Left ventricle myocardium inferior (tissue), 1 donor: ENCODE results near the gene KRTAP13-2. TPM values are rescaled to one million over a fixed set of nuclear protein-coding genes. Genes with fewer than 3 reads are reported as not detected.
A peak's percentile ranks its signal among the peaks of the same experiment; 100 is the strongest.

Experiments
- DNase-seq: peaks from one replicate; pipeline ENCODE4 v3.0.0-alpha.2; 2020
- H3K27ac ChIP-seq: fragments of 200-600 bp; replicated peaks from 2 replicates; pipeline ENCODE4 v1.8.0; 2021
- H3K27me3 ChIP-seq: fragments of 200-600 bp; 2 replicates; pipeline ENCODE4 v1.8.0; 2021; ENCODE audit warnings: low read depth
- H3K36me3 ChIP-seq: fragments of 200-600 bp; 2 replicates; pipeline ENCODE4 v1.8.0; 2021
- H3K4me1 ChIP-seq: fragments of 200-600 bp; 2 replicates; pipeline ENCODE4 v1.8.0; 2021
- H3K4me3 ChIP-seq: fragments of 200-600 bp; 2 replicates; pipeline ENCODE4 v1.8.0; 2021; ENCODE audit warnings: mild to moderate bottlenecking, moderate library complexity
- H3K9me3 ChIP-seq: fragments of 200-600 bp; replicated peaks from 2 replicates; pipeline ENCODE4 v1.8.0; 2021
- CTCF ChIP-seq: fragments of 200-600 bp; IDR thresholded peaks from 2 replicates; pipeline ENCODE4 v1.8.0; 2021; ENCODE audit warnings: antibody characterized with exemption, mild to moderate bottlenecking, borderline replicate concordance
- intact Hi-C: fragments of 100-400 bp; cut with micrococcal nuclease; formaldehyde crosslinking; loops from one replicate; pipeline ENCODE4 v1.11.0; 2022
- long read RNA-seq: library from polyadenylated mRNA; unstranded; transcript quantifications from one replicate; pipeline ENCODE4 v2.0.0, GENCODE V29; 2021
- total RNA-seq: library from RNA; stranded (reverse); fragmentation: NEBNext Ultra II Directional; extraction: Animal tissue kit (Norgen Biotek cat#: 25700); gene quantifications from one replicate; pipeline ENCODE4 v1.2.1, GENCODE V29; 2021
- donor health status: DM: no; HTN: yes; CAD: no; lungs with severe emphysema.

KRTAP13-2 gene
- not detected for total RNA-seq
- long read RNA-seq, result 0 reads

GRCh38 chr21:30372139-30372770, at the start of gene KRTAP13-2:
KRTAP13-2 (minus strand) TSS chr21:30372271; CDS start chr21:30372213, 58 bp downstream.
- no peaks in the 10 kb centered on the region for H3K27me3 ChIP-seq
- intact Hi-C loops, result no loop called here
- no peak within 1 kb of the TSS for H3K4me3 ChIP-seq
- H3K4me1 ChIP-seq, result no peaks in the 10 kb centered on the region
- DNase-seq, result no peak
- TF ChIP-seq CTCF, result no peak
- no peak within 1 kb of the TSS for H3K27ac ChIP-seq
- peaks cover 10% of the 10 kb centered on the region for H3K9me3 ChIP-seq
- H3K36me3 ChIP-seq, result no peaks in the 10 kb centered on the region

GRCh38 chr21:30415993-30416392, 43.9 kb upstream of the KRTAP13-2 start:
- Histone ChIP-seq H3K27me3 (no peaks in the 10 kb centered on the region), H3K9me3 (peaks cover 5% of the 10 kb centered on the region), H3K36me3 (no peaks in the 10 kb centered on the region), H3K4me1 (no peaks in the 10 kb centered on the region), H3K4me3 (no peak overlapping the region), H3K27ac (no peak overlapping the region)
- intact Hi-C loops, result no loop called here
- no peak for TF ChIP-seq CTCF
- no peak for DNase-seq

GRCh38 chr21:30408782-30409494, 36.9 kb upstream of the KRTAP13-2 start:
- no peak overlapping the region for H3K27ac ChIP-seq
- no peaks in the 10 kb centered on the region for H3K4me1 ChIP-seq
- H3K27me3 ChIP-seq, result no peaks in the 10 kb centered on the region
- peak; percentile 47 for TF ChIP-seq CTCF
- no peak overlapping the region for H3K4me3 ChIP-seq
- peaks cover 17% of the 10 kb centered on the region for H3K9me3 ChIP-seq
- no peak for DNase-seq
- intact Hi-C loops, result no loop called here
- H3K36me3 ChIP-seq, result no peaks in the 10 kb centered on the region

GRCh38 chr21:30395731-30396130, 23.7 kb upstream of the KRTAP13-2 start, which contains the start of gene KRTAP13-1:
KRTAP13-1 (plus strand) TSS chr21:30396031; CDS start chr21:30396087, 56 bp downstream.
- Histone ChIP-seq H3K27ac (no peak within 1 kb of the TSS), H3K4me1 (no peaks in the 10 kb centered on the region), H3K27me3 (no peaks in the 10 kb centered on the region), H3K36me3 (no peaks in the 10 kb centered on the region), H3K4me3 (no peak within 1 kb of the TSS), H3K9me3 (peaks cover 7% of the 10 kb centered on the region)
- no peak for TF ChIP-seq CTCF
- no peak for DNase-seq
- intact Hi-C loops, result no loop called here

GRCh38 chr21:30391492-30392025, 19.5 kb upstream of the KRTAP13-2 start:
- Histone ChIP-seq H3K9me3 (peaks cover 22% of the 10 kb centered on the region), H3K4me3 (no peak overlapping the region), H3K36me3 (no peaks in the 10 kb centered on the region), H3K27me3 (no peaks in the 10 kb centered on the region), H3K27ac (no peak overlapping the region), H3K4me1 (no peaks in the 10 kb centered on the region)
- intact Hi-C loops, result no loop called here
- no peak for DNase-seq
- no peak for TF ChIP-seq CTCF
